ENCODE data around the gene CHGA.

DNA sequence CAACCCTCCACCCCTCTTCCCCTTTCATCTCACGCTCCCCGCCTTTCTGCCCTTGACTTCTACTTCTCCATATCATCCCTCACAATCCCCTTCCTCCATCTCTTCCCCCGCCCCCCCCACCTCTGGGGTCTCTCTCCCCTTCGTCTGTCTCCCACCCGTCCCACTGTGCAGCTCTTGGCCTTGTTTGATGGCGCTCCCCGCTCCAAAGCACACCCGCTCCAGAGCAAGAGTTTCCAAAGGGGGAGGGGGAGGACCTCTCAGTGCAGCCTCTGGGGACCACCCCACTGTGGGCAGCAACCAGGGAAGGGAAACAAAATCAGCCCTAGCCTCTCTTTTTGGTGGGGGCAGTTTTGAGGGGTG, 774 bp downstream of the CHGA start:
- TF ChIP-seq EP300 (IDR thresholded peaks at IDR 0.05), result no peak
- TF ChIP-seq POLR2A (IDR thresholded peaks at IDR 0.05; ENCODE audit: low read length), result no peak
- no peak for TF ChIP-seq BCL3 (IDR thresholded peaks at IDR 0.05)
- TF ChIP-seq, protein P1, sequence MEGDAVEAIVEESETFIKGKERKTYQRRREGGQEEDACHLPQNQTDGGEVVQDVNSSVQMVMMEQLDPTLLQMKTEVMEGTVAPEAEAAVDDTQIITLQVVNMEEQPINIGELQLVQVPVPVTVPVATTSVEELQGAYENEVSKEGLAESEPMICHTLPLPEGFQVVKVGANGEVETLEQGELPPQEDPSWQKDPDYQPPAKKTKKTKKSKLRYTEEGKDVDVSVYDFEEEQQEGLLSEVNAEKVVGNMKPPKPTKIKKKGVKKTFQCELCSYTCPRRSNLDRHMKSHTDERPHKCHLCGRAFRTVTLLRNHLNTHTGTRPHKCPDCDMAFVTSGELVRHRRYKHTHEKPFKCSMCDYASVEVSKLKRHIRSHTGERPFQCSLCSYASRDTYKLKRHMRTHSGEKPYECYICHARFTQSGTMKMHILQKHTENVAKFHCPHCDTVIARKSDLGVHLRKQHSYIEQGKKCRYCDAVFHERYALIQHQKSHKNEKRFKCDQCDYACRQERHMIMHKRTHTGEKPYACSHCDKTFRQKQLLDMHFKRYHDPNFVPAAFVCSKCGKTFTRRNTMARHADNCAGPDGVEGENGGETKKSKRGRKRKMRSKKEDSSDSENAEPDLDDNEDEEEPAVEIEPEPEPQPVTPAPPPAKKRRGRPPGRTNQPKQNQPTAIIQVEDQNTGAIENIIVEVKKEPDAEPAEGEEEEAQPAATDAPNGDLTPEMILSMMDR (IDR thresholded peaks at IDR 0.05), result no peak
- TF ChIP-seq PHF8 (IDR thresholded peaks at IDR 0.05; ENCODE audit: borderline replicate concordance, low read depth), result no peak
- TF ChIP-seq GATA3 (IDR thresholded peaks at IDR 0.05; ENCODE audit: borderline replicate concordance), result no peak
- no peak for TF ChIP-seq E2F6 (IDR thresholded peaks at IDR 0.05; ENCODE audit: borderline replicate concordance, low read depth)
- TF ChIP-seq RCOR1 (IDR thresholded peaks at IDR 0.05; ENCODE audit: low read depth, low read length), result no peak
- TF ChIP-seq, protein P2, sequence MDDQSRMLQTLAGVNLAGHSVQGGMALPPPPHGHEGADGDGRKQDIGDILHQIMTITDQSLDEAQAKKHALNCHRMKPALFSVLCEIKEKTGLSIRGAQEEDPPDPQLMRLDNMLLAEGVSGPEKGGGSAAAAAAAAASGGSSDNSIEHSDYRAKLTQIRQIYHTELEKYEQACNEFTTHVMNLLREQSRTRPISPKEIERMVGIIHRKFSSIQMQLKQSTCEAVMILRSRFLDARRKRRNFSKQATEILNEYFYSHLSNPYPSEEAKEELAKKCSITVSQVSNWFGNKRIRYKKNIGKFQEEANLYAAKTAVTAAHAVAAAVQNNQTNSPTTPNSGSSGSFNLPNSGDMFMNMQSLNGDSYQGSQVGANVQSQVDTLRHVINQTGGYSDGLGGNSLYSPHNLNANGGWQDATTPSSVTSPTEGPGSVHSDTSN (IDR thresholded peaks at IDR 0.05), result no peak
- TF ChIP-seq KDM1A (IDR thresholded peaks at IDR 0.05; ENCODE audit: low read depth), result no peak
